GM19452 (cell line): Measurements from ENCODE around the gene TNIK.

Experiments
- ATAC-seq: cut with Tn5 transposase; IDR thresholded peaks from one replicate; pipeline ENCODE4 v1.9.1; 2021; ENCODE audit not compliant: unreplicated experiment

The TNIK gene

DNA sequence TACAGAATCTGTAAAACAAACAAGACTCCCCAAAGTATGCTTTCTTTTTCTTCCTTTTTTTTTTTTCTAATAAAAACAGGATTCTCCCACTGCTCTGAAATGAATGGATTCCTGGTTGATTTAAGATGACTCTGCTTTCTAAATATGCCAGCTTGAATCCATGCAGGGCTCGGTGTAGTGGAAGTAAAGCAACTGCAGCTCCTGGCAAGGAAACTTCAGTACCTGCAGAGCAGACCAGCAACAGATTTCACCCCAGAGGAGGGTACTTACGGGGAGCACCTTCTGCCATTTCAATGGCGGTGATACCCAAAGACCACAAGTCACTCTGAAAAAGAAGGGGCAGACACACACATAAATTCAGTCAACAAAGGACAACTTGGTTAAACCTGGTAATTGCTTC lies 283.1 kb downstream of the TNIK start:
- ATAC-seq = no peak

DNA sequence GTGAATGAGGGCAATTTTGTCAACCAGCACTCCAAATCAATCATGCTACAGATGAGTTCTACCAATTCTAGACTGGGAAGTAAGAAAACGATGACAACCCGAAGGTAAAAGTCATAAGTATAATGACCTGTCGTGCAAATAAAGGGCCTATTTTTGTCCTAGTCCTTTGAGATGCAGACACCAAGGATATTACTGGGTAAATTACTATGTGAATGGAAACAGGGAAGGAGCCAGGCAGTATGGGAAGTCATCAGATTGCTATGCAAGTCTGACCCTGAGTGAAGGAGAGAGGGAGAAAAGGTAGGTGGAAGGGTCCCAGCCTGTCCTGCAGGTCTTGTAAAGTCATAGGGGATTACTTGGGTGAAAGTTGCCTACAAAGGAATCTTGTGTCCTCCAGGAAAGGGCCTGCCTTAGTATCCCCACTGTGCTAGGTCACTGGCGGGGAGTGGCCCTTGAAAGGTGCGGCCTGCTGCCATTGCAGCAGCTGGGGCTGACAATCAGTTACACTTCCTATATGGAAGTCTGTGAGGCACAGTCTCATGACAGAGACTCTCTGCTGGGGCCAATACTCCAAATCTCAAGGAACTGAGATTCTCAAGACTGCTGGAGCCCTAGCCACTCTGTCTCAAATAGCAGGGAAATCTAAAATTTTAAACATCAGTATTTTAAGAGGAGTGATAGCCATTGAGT lies 283.8 kb downstream of the TNIK start:
- no peak for ATAC-seq

GRCh38 chr3:171175741-171176234 lies 284.4 kb downstream of the TNIK start:
- ATAC-seq = no peak

GRCh38 chr3:171173736-171174135 lies 286.5 kb downstream of the TNIK start:
- no peak for ATAC-seq

DNA sequence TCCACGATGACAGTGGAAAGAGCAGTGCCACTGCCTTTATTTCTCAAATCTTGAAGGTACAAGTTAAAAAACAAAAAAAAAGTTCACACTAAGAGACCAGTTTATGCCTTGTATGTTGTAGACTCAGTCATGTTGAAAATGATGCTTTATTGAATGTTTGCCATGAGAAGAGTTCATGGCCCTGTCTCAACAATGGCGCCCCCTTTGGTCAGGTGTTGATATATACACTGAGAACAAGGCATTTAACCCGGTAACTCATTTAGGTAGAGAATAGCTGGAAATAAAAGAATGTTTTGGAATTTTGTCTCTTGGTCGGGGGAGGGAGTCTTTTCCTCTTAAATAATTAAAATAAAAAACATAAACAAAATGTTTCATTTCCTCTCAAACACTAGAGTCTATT lies 288.1 kb downstream of the TNIK start:
- no peak for ATAC-seq

- no peak for ATAC-seq
Measured at GRCh38 chr3:171169866-171170265, 290.3 kb downstream of the TNIK start.

- no peak for ATAC-seq
Measured at GRCh38 chr3:171169443-171169842, 290.8 kb downstream of the TNIK start.

GRCh38 chr3:171168551-171168950 lies 291.7 kb downstream of the TNIK start:
- ATAC-seq = no peak

DNA sequence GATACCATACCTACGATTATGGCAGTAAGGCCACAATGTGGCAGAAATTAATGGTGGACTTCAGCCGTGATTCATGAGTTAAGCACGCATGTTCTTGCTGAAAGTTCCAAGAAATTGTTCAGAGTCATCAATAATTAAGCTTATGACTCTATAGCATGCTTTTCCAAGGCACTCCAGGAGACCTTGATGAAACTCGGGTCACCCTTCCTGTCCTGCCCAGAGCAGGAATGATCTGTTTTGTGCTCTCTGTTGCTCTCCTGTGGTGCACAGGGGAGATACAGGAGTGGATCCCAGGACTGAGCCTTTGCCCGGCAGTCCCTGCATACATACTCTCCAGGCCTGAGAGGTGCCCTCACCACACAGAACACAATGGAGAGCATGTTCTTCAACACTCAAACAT lies 292.1 kb downstream of the TNIK start:
- no peak for ATAC-seq

DNA sequence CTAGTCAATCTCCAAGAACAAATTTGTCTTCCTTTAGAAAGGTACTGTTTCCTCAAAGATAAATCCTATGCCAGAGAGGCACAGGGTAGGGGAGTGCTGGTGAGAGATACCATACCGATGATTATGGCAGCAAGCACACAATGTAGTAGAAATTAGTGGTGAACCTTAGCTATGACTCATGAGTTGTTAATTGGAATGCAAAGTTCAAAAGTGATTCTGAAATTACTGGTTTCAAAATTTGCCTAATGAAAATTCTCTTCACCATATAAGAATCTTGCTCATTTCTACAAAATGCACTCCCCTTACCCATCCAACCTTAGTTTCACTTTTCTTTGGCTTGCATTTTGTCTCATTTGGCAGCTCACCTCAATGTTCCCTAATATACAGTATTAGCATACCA lies 294.2 kb downstream of the TNIK start:
- ATAC-seq = peak; percentile 44

DNA sequence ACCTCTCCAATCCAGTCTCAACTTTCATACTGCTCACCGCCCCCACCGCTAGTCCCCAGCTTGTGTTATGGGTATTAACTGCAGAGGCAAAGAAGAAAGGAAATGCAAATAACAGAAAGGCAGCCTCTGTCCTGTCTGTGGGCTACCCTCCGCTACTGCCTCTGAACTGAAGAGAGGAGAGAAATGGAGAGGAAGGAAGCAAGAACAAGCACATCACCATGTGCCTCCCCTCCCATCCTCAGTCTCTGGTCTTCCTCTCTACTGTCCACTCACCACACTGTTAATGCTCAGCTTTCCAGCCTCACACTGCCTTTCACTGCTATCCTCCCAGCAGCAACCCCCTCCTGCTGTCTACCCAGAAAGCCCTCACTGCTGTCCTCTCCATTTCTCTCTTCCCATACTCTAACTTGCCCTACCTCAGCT lies 294.7 kb downstream of the TNIK start:
- ATAC-seq = peak; percentile 44

- no peak for ATAC-seq
Measured at GRCh38 chr3:171164067-171164465, 296.1 kb downstream of the TNIK start.

GRCh38 chr3:171163101-171164066 lies 296.8 kb downstream of the TNIK start:
- ATAC-seq = no peak

GRCh38 chr3:171160325-171160724 lies 299.9 kb downstream of the TNIK start:
- no peak for ATAC-seq

DNA sequence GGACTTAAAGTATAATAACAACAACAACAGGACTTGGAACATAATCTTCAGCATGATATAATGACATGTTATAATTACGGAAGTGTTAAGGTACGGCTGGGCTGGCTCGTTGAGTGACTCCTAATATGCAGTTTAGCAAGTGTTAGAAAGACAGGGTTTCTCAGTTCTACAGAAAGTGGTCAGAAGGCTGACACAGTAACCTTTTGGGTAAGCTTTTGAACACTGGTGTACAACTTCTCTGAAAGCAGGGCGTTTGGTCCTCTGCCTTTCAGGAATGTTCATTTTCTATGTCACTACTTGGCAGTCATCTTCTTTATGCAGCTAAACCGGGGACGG lies 300.4 kb downstream of the TNIK start:
- ATAC-seq = no peak

DNA sequence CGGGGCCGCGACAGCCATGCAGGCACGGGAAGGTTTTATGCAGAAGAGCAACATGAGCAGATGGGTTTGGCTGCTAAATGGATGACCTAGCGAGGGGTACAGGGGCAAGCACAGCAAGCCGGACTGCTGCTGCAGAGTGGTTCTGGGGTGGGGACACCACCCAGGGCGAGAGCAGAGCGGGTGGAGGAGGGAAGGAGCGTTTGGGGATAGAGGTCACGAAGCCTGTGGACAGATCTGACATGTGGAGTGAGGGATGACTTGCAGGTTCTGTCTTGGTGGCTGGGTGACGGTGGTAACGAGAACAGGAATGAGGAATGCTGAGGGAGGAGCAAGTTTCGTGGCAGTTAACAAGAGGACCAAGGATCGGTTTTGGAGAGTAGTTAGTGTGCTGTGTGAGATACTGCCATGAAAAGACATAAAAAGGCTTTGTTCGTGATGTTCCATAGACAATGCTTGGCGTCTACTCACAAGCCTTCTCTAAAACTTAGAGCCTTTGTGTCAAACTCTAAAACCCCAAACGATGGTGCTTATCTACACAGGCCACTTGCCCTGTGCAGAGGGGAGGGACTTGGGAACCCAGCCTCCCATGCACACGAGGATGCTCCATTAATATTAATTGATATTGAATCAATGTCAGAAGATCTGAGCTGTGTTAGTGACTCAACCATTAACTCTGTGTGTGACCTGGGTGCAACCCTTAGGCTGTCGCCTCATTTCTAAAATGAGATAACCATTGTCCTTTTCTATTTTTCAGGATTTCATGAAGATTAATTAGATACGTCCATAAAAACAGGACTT lies 301.0 kb downstream of the TNIK start:
- ATAC-seq = no peak

DNA sequence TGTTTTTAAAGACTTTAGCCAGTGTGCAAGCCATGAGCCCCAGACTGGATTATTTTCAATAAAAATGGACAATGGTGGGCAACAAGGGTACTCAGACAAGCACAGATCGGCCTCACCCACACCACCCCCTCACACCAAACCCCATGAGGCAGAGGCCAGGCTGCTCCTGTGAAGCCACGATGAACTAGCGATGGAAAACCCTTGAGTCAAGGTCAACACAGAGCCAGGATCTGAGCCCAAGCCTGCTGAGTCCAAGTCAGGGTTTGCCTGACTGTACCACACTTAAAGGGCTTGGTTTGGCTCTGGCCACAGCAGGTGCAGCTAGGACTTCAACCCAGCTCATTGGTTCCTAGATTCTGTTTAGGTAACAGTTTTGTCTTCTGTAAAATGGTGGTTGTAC lies 302.2 kb downstream of the TNIK start:
- no peak for ATAC-seq

DNA sequence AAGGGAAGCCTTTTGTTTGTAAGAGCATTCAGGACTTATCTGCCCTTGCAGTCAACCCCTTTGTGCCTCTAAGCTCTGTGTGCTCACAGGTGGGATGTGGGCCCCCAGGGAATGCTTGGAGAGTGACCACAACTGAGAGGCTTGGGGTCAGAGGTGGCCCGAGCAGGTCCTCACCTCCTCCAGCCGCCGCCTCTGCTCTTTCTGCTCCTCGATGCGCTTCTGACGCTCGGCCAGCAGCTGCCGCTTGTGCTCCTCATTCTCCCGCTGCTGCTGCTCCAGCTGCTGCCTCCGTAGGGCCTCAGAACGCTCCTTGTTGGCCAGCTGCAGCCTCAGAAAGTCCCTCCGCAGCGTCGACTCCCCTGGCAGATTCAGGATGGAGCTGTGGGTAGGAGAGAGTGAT lies 302.9 kb downstream of the TNIK start:
- ATAC-seq = no peak

- no peak for ATAC-seq
Measured at GRCh38 chr3:171156401-171157010, 303.7 kb downstream of the TNIK start.

- no peak for ATAC-seq
Measured at GRCh38 chr3:171155122-171155700, 305.0 kb downstream of the TNIK start.

GRCh38 chr3:171150945-171151344 lies 309.3 kb downstream of the TNIK start:
- no peak for ATAC-seq
